Stimulated activated CD4-positive, alpha-beta T cell treated with anti-CD3 and anti-CD28 coated beads, Interleukin-1b, Interleukin-23, amount 100 ng/mL, for 4 hours (primary cell): ENCODE results near the gene MCM9.

Experiments used
- DNase-seq, 2 donors: peaks; one replicate each; pipeline ENCODE4 v3.0.0-alpha.2; 2020; ENCODE audit warnings: low read depth in 2 of 2

Gene MCM9

DNA sequence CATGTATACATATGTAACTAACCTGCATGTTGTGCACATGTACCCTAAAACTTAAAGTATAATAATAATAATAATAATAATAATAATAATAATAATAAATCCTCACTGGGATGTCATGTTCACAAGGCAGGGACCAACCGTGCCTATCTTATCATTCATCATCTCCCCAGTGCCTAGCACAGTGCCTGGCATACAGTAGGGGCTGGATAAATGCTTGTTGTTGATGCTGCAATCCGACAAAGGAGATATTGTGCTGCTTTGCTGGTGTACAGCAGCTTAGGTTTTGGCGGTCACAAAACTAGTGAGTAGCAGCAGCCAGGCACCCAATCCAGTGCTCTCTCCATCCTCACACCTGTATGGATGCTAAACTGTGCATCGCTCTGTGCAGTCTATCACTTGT, 135.1 kb downstream of the MCM9 start:
- DNase-seq, result no peak

DNA sequence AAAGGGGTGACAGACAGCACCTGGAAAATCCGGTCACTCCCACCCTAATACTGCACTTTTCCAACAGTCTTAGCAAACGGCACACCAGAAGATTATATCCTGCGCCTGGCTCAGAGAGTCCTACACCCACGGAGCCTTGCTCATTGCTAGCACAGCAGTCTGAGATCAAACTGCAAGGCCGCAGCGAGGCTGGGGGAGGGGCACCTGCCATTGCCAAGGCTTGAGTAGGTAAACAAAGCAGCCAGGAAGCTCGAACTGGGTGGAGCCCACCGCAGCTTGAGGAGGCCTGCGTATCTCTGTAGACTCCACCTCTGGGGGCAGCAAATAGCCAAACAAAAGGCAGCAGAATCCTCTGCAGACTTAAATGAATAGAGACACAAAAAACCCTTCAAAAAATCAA, 138.4 kb downstream of the MCM9 start:
- peak; percentile 21 to 24 for DNase-seq

DNA sequence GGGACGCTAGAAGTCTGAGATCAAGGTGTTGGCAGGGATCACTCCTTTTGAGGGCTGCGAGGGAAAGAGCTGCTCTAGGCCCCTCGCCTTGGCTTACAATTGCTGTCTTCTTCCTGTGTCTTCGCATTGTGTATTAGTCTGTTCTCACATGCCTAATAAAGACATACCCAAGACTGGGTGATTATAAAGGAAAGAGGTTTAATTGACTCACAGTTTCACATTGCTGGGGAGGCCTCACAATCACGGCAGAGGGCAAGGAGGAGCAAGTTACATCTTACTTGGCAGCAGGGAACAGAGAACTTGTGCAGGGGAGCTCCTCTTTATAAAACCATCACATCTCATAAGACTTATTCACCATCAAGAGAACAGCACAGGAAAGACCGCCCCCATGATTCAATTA, 143.5 kb downstream of the MCM9 start:
- DNase-seq, result no peak

- DNase-seq, result no peak
These were observed 145.0 kb downstream of the MCM9 start for GRCh38 chr6:118789954-118790353.

- DNase-seq, result no peak
These were observed 145.5 kb downstream of the MCM9 start for GRCh38 chr6:118789419-118789818.

GRCh38 chr6:118788702-118789101, 146.3 kb downstream of the MCM9 start:
- no peak for DNase-seq

DNA sequence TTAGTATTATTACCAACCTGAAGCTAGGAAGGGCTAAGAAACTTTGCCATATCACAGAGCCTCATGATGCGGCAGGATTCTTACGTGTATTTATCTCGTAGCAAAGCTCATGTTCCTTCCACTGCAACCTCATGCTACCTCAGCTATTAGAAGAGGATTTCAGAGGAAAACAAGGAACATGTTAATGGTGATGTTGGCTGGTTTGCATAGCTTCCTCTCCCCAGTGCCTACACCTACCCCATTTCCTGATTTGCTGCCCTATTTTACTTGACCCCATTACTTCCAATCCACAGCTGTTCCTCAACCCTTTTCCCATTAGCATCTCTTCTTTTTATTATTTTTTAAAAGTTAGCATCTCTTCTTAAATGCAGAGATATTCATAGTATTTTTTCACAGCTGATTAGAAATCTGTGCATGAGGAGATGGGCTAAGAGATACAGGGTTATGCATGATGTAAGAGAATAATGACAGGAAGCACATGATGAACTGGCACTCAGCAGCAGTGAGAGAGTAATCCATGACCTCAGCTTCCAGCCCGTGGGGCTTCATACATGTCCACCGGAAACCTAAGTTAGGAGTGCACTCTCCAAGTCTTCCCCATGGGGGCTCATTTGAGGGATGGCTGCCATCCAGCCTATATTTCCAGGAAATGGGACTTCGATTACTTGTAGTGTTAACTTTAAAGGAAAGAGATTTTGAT, 147.1 kb downstream of the MCM9 start:
- no peak for DNase-seq

DNA sequence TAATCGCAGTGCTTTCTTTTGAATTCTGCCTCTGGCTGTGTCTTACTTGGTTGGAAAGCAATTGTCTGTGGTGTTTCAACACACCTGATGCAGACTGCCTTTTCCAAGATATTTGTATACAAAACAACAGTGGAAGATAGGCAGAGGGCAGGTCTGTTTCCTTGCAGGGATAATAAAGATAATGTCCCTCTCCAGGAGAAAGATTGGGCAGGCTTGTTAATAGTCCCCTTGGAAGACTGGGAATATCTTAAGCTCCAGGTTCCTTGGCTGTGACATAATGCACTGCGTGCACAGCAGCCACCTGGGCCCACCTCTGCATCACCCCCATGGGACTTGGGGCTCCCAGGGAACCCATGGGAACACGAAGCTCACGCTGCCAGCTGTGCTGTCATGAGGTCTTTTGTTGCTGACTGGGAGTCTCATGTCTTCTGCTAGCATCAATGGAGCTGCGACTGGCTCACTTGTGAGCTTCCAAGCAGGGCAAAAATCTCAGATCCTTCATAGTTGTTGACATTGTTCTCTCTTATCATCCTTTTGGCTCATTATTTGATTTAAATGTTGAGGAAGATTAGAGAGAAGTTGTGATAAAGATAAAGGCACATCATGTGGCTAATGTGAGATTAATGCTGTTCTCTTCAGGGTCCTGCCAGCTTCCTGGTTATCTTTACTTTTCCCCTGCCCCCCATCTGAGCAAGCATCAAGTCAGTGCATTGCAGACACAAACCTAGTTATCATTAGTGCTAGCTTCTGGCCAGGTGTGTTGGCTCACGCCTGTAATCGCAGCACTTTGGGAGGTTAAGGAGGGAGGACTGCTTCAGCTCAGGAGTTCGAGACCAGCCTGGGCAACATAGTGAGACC, 148.1 kb downstream of the MCM9 start:
- no peak for DNase-seq

DNA sequence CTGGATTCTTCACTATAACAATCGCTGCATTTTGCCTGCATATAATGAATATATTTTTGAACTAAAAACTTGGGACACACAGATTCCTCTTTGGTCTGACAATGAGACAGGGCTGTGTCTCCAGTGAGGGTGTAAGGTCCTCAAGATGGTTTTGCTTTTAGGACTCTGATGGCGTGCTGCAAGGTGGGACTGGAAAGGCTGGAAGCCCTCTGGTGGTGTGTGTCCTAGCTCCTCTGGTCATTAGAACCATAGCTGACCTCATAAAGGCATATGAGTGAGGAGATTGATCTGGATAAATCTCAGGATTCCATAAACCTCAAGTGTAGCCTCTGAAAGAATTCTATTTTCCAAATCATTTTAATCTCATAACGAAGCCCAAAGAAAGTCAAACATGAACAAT, 149.4 kb downstream of the MCM9 start:
- no peak for DNase-seq

GRCh38 chr6:118784641-118785164, 150.3 kb downstream of the MCM9 start:
- DNase-seq, result no peak

- DNase-seq, result no peak
These were observed 150.9 kb downstream of the MCM9 start for GRCh38 chr6:118783931-118784550.

DNA sequence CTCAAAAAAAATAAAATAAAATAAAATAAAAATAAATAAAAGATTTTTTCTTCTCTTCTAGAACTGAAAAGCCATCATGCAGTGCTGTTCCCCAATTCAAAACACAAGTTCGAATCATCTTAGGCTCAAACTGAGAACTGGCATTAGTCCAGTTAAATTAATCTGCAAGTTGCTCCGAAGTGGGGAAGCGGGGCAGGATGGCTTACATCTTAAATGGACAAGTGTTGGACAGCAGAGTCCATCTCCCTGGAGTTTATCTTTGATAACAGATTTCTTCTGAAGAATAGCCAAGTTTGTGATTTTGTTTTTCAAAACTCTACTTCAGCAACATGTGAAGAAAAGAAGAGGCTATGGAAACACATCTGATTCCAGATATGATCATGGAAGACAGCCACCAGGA, 152.3 kb downstream of the MCM9 start:
- DNase-seq, result no peak

DNA sequence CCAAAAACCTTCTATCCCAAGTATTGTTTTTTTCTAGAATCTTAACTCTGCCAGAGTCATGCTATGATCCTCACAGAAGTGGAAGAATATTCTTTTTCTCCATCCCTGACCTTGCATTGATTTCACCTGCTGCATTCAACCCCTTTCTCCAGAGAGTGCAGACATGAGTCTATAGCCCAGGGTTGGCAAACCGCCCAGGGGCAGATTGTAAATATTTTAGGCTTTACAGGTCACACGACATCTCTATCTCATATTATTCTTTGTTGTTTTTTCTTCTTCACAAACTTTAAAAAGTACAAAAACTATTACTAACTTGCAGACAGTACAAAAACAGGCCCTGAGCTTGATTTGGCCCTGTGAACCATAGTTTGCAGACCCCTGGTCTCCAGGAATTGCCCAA, 153.1 kb downstream of the MCM9 start:
- DNase-seq, result no peak

DNA sequence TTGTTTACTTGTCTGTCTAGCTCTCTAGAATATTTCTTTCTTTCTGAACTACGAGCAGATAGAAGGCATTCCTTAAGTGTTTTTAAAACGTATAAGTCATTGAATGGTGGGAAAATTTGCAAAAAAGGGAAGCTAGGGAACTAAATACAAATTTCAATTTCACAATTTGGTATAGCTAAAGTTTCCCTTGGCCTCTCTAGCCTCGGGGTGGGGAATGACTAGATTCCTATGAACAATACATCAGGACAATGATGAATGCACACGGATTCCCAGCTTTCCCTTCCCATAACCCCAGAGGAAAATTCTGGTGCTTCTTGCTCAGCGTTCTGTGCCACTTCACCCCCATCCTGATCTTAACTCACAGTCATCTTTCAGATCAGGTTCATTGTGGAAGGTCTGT, 154.3 kb downstream of the MCM9 start:
- no peak for DNase-seq

DNA sequence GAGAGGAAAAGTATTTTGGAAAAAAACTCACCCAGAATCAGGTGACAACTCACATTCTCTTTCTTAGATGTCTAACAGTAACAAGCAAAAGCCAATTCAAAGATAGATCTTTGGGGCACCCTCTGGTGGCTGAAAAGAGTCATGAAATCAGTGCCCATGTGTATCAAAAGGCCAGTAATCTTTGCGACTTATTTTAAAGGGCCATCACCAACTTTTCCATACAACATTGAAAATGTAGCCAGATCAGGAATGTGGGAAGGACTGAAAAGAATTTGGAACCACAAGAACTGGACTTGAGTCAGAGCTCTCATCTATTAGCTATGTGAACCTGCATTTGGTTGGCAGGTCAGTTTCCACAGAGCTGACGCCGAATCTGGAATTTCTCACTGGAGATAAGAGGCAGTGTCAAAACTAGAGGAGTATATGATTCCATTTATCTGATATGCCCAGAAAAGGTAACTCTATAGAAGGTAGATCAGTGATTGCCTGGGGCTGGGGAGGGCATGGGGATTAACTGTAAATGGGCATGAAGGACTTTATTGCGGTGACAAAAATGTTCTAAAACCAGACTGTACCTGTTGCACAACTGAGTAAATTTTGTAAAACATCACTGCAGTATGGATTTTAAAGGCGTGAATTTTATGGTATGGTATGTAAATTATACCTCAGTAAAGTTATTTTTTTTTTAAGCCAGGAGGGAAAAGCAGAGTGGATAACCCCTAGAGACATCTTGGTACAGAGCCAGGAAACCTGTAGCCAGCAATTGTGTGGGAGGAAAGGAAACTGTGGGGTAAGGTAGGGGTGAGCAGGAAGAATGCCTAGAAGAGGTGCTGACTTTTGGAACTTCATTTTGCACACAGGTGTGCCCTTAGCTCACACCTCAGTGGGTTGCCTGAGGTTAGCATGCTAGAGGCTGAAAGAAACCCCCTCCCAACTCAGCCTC, 158.1 kb downstream of the MCM9 start:
- peak; percentile 22 to 56 for DNase-seq

DNA sequence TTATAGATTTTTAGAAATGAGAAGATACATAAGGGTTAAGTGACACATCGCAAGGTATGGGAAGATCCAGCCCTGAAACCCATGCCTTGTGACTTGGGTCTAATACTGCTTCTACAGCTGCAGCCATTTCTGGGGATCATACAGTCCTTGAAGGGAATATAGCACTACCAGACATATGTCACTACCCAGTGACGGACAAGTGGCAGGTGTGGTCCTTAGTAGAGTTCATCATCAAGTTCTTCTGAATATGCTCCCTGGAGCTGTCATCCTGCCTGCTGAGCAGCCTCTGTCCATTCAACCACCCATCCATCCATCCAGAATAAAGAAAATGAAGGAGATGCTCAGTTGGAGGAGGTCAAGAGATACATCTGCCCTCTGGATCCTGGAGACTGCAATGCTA, 159.6 kb downstream of the MCM9 start:
- no peak for DNase-seq

DNA sequence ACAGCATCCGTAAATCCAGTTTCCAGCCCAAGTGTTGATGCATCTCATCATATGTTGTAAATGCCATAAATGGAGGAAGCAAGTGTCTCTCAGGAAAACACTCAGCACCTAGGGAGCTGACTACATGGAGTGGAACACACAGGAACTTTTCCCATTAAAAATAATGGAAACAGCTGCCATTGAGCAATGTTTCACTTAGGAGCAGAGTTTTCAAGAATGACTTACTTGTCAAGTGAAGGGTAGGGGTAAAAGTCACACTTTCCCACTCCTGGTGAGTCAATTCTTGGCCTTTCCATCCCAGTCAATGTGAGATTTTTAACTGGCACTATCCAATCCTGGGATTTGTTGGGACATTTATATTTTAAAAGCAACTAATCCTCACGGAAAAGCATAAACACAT, 160.4 kb downstream of the MCM9 start:
- no peak for DNase-seq

- no peak for DNase-seq
These were observed 162.1 kb downstream of the MCM9 start for GRCh38 chr6:118772886-118773285.

- no peak for DNase-seq
These were observed 163.7 kb downstream of the MCM9 start for GRCh38 chr6:118771253-118771652.

DNA sequence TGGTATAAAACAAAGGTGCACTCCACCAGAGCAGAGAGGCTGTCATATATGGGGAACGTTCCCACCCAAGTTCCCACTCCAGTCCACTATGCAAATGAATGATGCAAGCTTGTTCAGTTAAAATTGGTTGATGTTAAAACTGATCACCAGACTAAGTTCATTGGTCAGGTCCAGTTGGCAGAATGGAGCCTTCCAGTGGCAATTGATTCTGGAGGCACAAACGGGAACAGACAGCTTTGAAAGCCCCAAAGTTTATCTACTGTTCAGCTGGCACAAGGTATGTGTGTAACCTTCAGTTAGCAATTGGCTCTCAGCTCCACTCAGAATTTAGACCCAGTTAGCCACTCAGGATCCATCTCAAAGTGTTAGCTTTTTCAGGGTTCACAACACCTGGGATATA, 164.1 kb downstream of the MCM9 start:
- no peak for DNase-seq

GRCh38 chr6:118770112-118770788, 164.7 kb downstream of the MCM9 start:
- DNase-seq, result no peak
